ENCODE measurements around the gene IZUMO1. TPM values are rescaled to one million over a fixed set of nuclear protein-coding genes. Genes with fewer than 3 reads are reported as not detected.
"Not testable (repeated sequence)": the region's sequence is repeated elsewhere in the genome, so short reads cannot be mapped to it uniquely, and the experiment has no call there.

IZUMO1 gene
- total RNA-seq, 1 donor from 2014 or later = 0.52 TPM

DNA sequence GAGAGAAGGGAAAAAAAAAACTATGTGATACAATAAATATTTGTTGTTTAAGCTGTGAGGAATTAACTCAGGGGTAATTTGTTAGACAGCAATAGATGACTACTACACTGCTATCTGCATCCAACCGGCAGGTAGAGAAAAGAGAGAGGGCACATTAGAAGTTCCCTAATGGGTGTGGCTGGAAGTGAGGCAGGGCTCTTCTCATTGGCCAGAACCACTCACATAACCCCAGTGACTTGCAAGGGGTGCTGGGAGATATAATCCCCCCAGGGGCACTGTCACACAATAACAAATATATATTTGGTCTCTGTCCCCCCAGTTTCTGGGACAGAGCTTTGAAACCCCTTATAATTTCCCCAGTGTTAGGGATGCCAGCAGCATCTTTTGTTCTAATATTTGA lies 32.9 kb upstream of the IZUMO1 start:
- Histone ChIP-seq H3K36me3 (ENCODE audit: control insufficient read depth in 3 of 3, insufficient read depth in 3 of 3, low read length in 3 of 3) (no peaks in the 10 kb centered on the region), H3K27ac (ENCODE audit: low read depth, low read length) (no peak overlapping the region), H3K9me3 (ENCODE audit: control insufficient read depth in 3 of 3, low read length in 3 of 3) (peaks cover 0 to 5% (median 2%) of the 10 kb centered on the region in 3 donors), H3K27me3 (ENCODE audit: control insufficient read depth in 3 of 3, insufficient read depth in 3 of 3, low read length in 3 of 3) (no peaks in the 10 kb centered on the region), H3K4me3 (ENCODE audit: low read length in 3 of 3) (no peak overlapping the region), H3K9ac (ENCODE audit: low read depth in 1 of 3, low read length in 3 of 3) (no peak overlapping the region), H3K4me1 (ENCODE audit: control insufficient read depth in 3 of 3, insufficient read depth in 3 of 3, low read length in 3 of 3) (peaks cover 0 to 9% (median 5%) of the 10 kb centered on the region in 3 donors)

DNA sequence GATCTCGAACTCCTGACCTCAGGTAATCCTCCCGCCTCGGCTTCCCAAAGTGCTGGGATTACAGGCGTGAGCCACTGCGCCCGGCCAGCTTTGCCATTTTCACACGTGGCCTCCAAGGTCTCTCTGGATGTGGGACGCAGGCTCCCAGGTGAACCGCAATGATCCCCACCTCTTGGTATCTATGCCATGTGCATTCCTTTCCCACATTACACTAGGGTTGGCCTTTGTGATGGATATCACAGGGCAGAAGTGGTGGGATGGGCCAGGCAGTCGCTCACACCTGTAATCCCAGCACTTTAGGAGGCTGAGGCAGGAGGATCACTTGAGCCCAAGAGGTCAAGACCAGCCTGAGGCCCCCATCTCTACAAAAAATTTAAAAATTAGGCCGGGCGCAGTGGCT lies 31.0 kb upstream of the IZUMO1 start:
- Histone ChIP-seq H3K9me3 (ENCODE audit: control insufficient read depth in 3 of 3, low read length in 3 of 3) (peaks cover 0 to 5% (median 2%) of the 10 kb centered on the region in 3 donors), H3K27me3 (ENCODE audit: control insufficient read depth in 3 of 3, insufficient read depth in 3 of 3, low read length in 3 of 3) (no peaks in the 10 kb centered on the region)

DNA sequence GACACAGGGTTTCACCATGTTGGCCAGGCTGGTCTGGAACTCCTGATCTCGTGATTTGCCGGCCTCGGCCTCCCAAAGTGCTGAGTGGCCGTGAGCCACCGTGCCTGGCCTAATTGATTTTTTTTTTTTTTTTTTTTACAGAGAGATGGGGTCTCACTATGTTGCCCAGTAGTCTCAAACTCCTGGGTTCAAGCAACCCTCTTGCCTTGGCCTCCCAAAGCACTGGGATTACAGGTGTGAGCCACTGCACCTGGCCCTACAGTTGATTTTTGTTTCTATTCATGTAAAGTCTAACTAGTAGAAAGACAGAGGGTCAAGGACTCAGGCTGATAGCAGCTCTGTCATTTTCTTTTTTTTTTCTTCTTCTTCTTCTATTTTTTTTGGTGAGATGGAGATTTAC lies 30.4 kb upstream of the IZUMO1 start:
- Histone ChIP-seq H3K4me1 (ENCODE audit: control insufficient read depth in 3 of 3, insufficient read depth in 3 of 3, low read length in 3 of 3) (peaks cover 2 to 12% (median 11%) of the 10 kb centered on the region in 3 donors), H3K9ac (ENCODE audit: low read depth in 1 of 3, low read length in 3 of 3) (no peak overlapping the region), H3K4me3 (ENCODE audit: low read length in 3 of 3) (no peak overlapping the region), H3K36me3 (ENCODE audit: control insufficient read depth in 3 of 3, insufficient read depth in 3 of 3, low read length in 3 of 3) (no peaks in the 10 kb centered on the region), H3K27ac (ENCODE audit: low read depth, low read length) (no peak overlapping the region), H3K9me3 (ENCODE audit: control insufficient read depth in 3 of 3, low read length in 3 of 3) (peaks cover 0 to 5% (median 2%) of the 10 kb centered on the region in 3 donors), H3K27me3 (ENCODE audit: control insufficient read depth in 3 of 3, insufficient read depth in 3 of 3, low read length in 3 of 3) (no peaks in the 10 kb centered on the region)

More for the DNA sequence above, 31.0 kb upstream of the IZUMO1 start:
- no peak overlapping the region for H3K27ac ChIP-seq (ENCODE audit: low read depth, low read length)
- H3K36me3 ChIP-seq (ENCODE audit: control insufficient read depth in 3 of 3, insufficient read depth in 3 of 3, low read length in 3 of 3) = no peaks in the 10 kb centered on the region
- H3K9ac ChIP-seq (ENCODE audit: low read depth in 1 of 3, low read length in 3 of 3) = no peak overlapping the region
- no peak overlapping the region for H3K4me3 ChIP-seq (ENCODE audit: low read length in 3 of 3)
- H3K4me1 ChIP-seq (ENCODE audit: control insufficient read depth in 3 of 3, insufficient read depth in 3 of 3, low read length in 3 of 3) = peaks cover 0 to 13% (median 9%) of the 10 kb centered on the region in 3 donors

DNA sequence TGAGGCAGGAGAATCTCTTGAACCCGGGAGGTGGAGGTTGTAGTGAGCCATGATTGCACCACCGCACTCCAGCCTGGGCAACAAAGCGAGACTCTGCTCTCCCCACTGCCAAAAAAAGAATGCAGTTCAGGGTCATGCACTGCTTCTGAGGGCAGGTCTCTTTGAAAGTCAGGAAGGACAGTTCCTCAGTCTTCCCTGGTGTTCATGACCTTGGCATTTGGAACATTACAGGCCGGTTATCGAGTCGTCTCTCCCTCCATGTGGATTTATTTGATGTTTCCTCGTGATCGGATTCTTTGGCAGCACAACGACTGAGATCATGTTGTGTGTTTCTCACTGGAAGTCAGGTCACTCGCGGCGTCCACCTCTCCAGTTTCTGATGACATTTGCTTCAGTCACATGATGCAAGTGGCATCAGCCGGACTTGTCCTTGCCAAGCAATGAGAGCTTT lies 25.8 kb upstream of the IZUMO1 start:
- Histone ChIP-seq H3K36me3 (ENCODE audit: control insufficient read depth in 3 of 3, insufficient read depth in 3 of 3, low read length in 3 of 3) (no peaks in the 10 kb centered on the region), H3K9me3 (ENCODE audit: control insufficient read depth in 3 of 3, low read length in 3 of 3) (no peaks in the 10 kb centered on the region), H3K4me3 (ENCODE audit: low read length in 3 of 3) (no peak overlapping the region), H3K9ac (ENCODE audit: low read depth in 1 of 3, low read length in 3 of 3) (no peak overlapping the region), H3K4me1 (ENCODE audit: control insufficient read depth in 3 of 3, insufficient read depth in 3 of 3, low read length in 3 of 3) (peaks cover 20 to 24% (median 21%) of the 10 kb centered on the region in 3 donors), H3K27ac (ENCODE audit: low read depth, low read length) (peak overlapping the region; percentile 85), H3K27me3 (ENCODE audit: control insufficient read depth in 3 of 3, insufficient read depth in 3 of 3, low read length in 3 of 3) (no peaks in the 10 kb centered on the region)

DNA sequence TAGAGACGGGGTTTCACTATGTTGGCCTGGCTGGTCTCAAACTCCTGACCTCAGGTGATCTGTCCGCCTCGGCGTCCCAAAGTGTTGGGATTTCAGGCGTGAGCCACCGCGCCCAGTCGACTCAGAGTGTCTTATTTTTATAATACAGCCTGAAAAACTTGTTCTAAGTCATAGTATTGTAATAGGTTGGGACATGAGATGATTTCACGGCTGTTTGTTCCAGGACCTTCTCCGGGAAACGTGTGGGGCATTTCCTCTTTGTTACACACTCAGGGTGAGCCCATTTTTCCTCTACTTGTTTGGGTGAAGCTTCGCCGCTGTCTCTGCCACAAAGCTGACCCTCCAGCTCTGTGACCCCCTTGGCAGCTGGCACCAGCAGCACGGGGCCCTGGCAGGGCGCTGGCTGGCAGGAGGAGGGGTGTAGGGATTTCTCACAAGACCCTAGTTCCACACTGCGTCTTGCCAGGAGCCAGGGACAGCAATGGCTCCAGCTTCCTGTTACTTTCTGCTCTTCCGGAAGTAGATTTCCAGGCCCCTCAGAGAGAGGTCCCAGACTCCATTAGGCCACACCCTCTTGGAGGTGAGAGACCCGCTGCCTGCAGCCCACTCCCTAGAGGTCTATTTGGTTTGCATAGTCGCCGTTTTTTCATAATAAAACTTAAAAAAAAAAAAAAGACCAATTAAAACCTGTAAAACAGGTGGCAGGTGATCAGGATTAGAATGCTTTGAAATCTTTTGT lies 24.2 kb upstream of the IZUMO1 start:
- no peaks in the 10 kb centered on the region for H3K36me3 ChIP-seq (ENCODE audit: control insufficient read depth in 3 of 3, insufficient read depth in 3 of 3, low read length in 3 of 3)
- no peak overlapping the region for H3K4me3 ChIP-seq (ENCODE audit: low read length in 3 of 3)
- peak overlapping the region; percentile 85 for H3K27ac ChIP-seq (ENCODE audit: low read depth, low read length)
- H3K4me1 ChIP-seq (ENCODE audit: control insufficient read depth in 3 of 3, insufficient read depth in 3 of 3, low read length in 3 of 3) = peaks cover 20 to 27% (median 21%) of the 10 kb centered on the region in 3 donors
- peak overlapping the region in 2 of 3 donors; percentile 33 to 62 for H3K9ac ChIP-seq (ENCODE audit: low read depth in 1 of 3, low read length in 3 of 3)
- no peaks in the 10 kb centered on the region for H3K9me3 ChIP-seq (ENCODE audit: control insufficient read depth in 3 of 3, low read length in 3 of 3)
- no peaks in the 10 kb centered on the region for H3K27me3 ChIP-seq (ENCODE audit: control insufficient read depth in 3 of 3, insufficient read depth in 3 of 3, low read length in 3 of 3)

DNA sequence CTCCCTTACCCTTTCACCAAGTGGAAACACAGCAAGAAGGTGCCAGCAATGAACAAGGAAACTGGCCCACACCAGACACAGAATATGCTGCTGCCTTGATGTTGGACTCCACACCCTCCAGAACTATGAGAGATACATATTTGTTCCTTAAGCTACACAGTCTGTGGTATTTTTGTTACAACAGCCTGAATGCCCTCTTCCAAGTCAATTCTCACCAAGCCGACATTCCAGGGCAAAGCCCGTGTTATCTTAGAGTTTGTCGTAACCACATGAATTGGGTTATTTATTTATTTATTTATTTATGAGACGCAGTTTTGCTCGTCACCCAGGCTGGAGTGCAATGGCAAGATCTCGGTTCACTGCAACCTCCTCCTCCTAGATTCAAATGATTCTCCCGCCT lies 23.6 kb upstream of the IZUMO1 start:
- no peak overlapping the region for H3K9ac ChIP-seq (ENCODE audit: low read depth in 1 of 3, low read length in 3 of 3)
- H3K27me3 ChIP-seq (ENCODE audit: control insufficient read depth in 3 of 3, insufficient read depth in 3 of 3, low read length in 3 of 3) = no peaks in the 10 kb centered on the region
- peaks cover 20 to 27% (median 21%) of the 10 kb centered on the region in 3 donors for H3K4me1 ChIP-seq (ENCODE audit: control insufficient read depth in 3 of 3, insufficient read depth in 3 of 3, low read length in 3 of 3)
- no peak overlapping the region for H3K4me3 ChIP-seq (ENCODE audit: low read length in 3 of 3)
- peak overlapping the region; percentile 85 for H3K27ac ChIP-seq (ENCODE audit: low read depth, low read length)
- H3K9me3 ChIP-seq (ENCODE audit: control insufficient read depth in 3 of 3, low read length in 3 of 3) = no peaks in the 10 kb centered on the region
- H3K36me3 ChIP-seq (ENCODE audit: control insufficient read depth in 3 of 3, insufficient read depth in 3 of 3, low read length in 3 of 3) = no peaks in the 10 kb centered on the region

DNA sequence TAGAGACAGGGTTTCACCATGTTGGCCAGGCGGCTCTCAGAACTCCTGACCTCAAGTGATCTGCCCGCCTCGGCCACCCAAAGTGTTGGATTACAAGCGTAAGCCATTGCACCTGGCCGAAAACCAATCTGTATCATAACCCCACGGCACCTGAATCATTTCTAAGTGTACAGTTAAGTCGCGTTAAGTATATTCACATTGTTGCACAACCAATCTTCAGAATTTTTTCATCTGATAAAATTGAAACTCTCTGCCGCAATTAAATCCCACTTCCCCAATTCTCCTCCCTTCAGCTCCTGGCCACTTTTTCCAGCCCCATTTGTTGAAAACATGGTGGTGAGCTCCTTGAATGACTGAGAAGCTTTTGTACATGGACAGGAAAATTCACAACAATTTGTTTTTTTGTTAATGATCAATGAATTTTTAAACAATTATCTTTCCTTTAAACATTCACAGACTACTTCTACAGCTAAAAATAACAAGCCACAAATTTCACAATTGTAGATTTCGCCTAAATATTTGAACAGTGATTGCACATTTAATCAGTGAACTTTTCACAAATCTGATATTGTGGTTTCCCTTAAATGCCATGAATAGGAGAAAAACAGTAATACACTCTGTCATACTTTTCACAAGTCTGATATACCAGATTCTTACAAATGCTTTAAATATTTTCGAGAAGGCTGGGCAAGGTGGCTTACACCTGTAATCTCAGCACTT lies 22.4 kb upstream of the IZUMO1 start:
- H3K36me3 ChIP-seq (ENCODE audit: control insufficient read depth in 3 of 3, insufficient read depth in 3 of 3, low read length in 3 of 3) = no peaks in the 10 kb centered on the region
- peaks cover 20 to 27% (median 21%) of the 10 kb centered on the region in 3 donors for H3K4me1 ChIP-seq (ENCODE audit: control insufficient read depth in 3 of 3, insufficient read depth in 3 of 3, low read length in 3 of 3)
- H3K9ac ChIP-seq (ENCODE audit: low read depth in 1 of 3, low read length in 3 of 3) = peak overlapping the region in 2 of 3 donors; percentile 5 to 54
- no peaks in the 10 kb centered on the region for H3K9me3 ChIP-seq (ENCODE audit: control insufficient read depth in 3 of 3, low read length in 3 of 3)
- H3K27ac ChIP-seq (ENCODE audit: low read depth, low read length) = peak overlapping the region; percentile 85
- no peak overlapping the region for H3K4me3 ChIP-seq (ENCODE audit: low read length in 3 of 3)
- no peaks in the 10 kb centered on the region for H3K27me3 ChIP-seq (ENCODE audit: control insufficient read depth in 3 of 3, insufficient read depth in 3 of 3, low read length in 3 of 3)

DNA sequence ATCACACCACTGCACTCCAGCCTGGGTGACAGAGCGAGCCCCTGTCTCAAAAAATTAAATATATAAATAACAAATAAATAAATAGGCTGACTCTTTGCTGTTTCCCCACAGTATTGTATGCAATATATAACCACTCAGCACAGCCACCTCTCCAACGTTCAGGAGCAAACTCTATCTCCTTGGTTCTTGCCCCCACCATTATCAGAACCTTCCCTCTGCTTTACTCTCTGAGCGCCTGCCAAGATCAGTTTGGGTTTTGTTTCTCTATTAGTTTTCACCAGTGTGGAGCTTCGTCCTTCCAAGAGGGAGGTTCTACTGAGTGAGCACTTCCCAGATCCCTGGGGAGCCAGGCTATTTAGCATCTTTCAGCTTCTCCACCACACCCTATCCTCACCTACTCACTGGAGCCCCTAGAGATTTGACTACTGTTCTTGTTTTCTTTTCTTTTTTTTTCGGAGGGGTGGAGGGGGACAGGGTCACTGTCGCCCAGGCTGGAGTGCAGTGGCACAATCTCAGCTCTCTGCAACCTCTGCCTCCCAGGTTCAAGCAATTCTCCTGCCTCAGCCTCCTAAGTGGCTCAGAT lies 21.6 kb upstream of the IZUMO1 start:
- peak overlapping the region in 1 of 3 donors; percentile 50 for H3K9ac ChIP-seq (ENCODE audit: low read depth in 1 of 3, low read length in 3 of 3)
- H3K36me3 ChIP-seq (ENCODE audit: control insufficient read depth in 3 of 3, insufficient read depth in 3 of 3, low read length in 3 of 3); H3K27me3 ChIP-seq (ENCODE audit: control insufficient read depth in 3 of 3, insufficient read depth in 3 of 3, low read length in 3 of 3); H3K4me3 ChIP-seq (ENCODE audit: low read length in 3 of 3); H3K9me3 ChIP-seq (ENCODE audit: control insufficient read depth in 3 of 3, low read length in 3 of 3): not testable (repeated sequence)
- H3K4me1 ChIP-seq (ENCODE audit: control insufficient read depth in 3 of 3, insufficient read depth in 3 of 3, low read length in 3 of 3) = peaks cover 19 to 27% (median 21%) of the 10 kb centered on the region in 3 donors
- peak overlapping the region; percentile 85 for H3K27ac ChIP-seq (ENCODE audit: low read depth, low read length)

DNA sequence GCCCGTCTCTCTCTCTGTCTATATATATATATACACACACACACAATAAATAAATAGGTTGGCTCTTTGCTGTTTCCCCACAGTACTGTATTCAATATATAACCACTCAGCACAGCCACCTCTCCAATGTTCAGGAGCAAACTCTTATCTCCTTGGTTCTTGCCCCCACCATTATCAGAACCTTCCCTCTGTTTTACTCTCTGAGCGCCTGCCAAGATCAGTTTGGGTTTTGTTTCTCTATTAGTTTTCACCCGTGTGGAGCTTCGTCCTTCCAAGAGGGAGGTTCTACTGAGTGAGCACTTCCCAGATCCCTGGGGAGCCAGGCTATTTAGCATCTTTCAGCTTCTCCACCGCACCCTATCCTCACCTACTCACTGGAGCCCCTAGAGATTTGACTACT lies 19.1 kb upstream of the IZUMO1 start:
- H3K9ac ChIP-seq (ENCODE audit: low read depth in 1 of 3, low read length in 3 of 3); H3K27ac ChIP-seq (ENCODE audit: low read depth, low read length); H3K36me3 ChIP-seq (ENCODE audit: control insufficient read depth in 3 of 3, insufficient read depth in 3 of 3, low read length in 3 of 3); H3K27me3 ChIP-seq (ENCODE audit: control insufficient read depth in 3 of 3, insufficient read depth in 3 of 3, low read length in 3 of 3); H3K4me3 ChIP-seq (ENCODE audit: low read length in 3 of 3); H3K9me3 ChIP-seq (ENCODE audit: control insufficient read depth in 3 of 3, low read length in 3 of 3): not testable (repeated sequence)
- H3K4me1 ChIP-seq (ENCODE audit: control insufficient read depth in 3 of 3, insufficient read depth in 3 of 3, low read length in 3 of 3) = peaks cover 11 to 16% (median 14%) of the 10 kb centered on the region in 3 donors

All from skeletal muscle tissue (tissue), 4 donors.